ENCODE results near the gene ARPC5L.
"Not testable (repeated sequence)": the region's sequence is repeated elsewhere in the genome, so short reads cannot be mapped to it uniquely, and the experiment has no call there.

ARPC5L gene

DNA sequence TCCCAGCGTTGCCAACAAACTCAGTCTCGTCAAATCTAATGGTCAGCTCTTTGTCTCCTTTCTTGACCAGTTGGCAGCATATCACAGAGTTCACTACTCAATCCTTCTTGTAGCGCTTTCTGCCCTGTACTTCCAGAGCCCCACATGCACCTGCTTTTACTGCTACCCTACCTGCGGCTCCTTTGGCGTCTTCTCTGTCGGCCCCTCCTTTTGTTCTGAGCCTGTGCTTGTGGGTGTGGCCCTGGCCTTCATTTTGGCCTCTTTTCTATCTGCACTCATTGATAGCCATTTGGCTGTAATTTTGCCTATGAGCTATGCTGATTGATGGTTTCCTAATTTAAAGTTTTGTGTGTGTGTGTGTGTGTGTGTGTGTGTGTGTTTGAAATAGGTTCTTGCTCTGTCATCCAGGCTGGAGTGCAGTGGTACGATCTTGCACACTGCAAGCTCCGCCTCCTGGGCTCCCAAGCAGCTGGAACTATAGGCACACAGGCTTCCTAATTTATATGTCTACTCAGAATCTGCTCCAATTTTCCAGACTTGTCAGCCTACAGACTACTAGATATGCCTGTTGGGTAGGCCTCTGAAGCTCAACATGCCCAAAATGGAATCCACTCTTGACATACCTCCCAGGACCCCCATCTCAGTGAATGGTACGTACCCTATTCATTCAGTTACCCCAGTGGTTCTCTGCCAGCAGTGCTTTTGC is 32.3 kb downstream of the ARPC5L start:
- no peak for DNase-seq (ENCODE audit: low spot score)

DNA sequence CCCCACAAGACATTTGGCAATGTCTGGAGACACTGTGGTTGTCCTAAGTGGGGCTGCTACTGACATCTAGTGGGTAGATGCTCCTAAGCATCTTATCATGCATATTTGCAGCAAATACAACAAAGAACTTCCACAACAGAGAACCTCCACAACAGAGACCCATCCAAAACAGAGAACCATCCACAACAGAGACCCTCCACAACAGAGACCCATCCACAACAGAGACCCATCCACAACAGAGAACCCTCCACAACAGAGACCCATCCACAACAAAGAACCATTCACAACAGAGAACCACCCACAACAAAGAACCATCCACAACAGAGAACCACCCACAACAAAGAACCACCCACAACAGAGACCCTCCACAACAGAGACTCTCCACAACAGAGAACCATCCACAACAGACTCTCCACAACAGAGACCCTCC is 32.8 kb downstream of the ARPC5L start:
- peak; percentile 46 for DNase-seq (ENCODE audit: low spot score)

DNA sequence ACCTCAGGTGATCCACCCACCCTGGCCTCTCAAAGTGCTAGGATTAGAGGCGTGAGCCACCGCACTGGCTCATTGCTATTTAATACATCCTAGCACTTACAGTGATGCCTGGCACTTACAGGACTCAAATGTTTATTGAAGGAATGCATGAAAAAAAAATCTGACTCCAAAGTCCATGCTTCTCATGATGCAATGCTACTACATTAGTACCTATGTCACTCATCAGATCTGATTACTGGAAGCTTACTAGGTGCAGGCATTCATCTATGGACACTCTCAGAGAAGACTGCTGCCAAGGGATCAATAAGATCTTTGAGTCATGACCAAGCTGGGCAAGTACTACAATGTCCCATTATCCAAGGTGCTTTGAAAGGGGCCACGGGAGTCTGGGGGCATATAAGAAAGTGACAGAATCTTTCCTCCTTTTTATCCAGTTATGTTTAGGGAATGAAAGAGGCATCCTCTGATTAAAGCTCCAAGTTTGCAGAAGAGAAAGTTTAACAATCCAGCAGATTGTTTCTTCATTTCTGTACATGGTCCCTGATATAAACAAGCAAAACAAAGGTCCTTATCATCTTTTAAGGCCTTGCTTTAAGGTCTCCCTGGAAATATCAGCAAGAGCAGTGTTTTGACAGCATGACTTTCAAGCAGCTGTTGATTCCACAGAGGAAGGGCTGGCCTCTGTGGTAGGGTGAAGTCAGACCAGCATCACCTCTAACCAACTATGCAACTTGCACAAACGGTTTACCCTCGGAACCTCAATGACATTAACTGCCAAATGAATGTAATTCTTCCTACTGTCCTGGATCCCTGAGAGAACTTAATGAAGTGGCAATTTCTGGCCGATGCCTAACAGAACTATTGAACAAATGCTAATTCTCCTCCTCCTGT is 35.9 kb downstream of the ARPC5L start:
- DNase-seq (ENCODE audit: low spot score): no peak

DNA sequence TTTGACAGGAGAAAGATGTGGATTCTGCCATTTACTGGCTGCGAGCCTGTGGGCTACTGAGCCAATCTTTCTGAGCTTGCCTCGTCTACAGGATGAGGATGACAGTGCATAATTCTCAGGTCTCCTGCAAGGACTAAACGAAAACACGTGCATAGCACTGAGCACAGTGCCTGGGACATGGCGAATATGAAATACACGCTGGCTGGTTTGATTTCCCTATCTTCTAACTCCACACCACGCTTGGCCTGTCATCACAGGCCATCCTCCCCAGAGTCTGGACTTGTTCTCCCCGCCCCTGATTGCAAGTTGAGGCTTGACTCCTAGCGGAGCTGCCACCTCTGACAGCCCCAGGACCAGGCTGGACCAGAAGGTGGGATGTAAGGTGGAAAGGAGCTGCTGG is 37.9 kb downstream of the ARPC5L start:
- no peak for DNase-seq (ENCODE audit: low spot score)

DNA sequence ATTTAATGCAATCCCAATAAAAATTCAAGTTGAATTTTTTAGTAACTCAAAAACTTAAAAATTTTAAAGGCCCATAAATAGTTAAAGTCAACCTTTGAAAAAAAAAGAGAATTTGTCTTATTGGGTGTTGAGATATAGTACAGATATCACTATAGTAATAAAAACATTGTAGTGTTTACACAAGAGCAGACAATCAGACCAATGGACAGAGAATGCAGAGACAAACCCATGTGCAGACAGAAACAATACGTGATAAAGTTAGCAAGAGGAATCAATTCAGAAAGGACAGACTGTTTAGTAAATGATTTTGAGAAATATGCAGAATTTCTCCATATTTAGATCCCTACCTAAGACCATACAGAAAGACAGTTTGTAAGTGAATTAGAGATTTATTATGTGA is 45.0 kb downstream of the ARPC5L start:
- no peak for DNase-seq (ENCODE audit: low spot score)

DNA sequence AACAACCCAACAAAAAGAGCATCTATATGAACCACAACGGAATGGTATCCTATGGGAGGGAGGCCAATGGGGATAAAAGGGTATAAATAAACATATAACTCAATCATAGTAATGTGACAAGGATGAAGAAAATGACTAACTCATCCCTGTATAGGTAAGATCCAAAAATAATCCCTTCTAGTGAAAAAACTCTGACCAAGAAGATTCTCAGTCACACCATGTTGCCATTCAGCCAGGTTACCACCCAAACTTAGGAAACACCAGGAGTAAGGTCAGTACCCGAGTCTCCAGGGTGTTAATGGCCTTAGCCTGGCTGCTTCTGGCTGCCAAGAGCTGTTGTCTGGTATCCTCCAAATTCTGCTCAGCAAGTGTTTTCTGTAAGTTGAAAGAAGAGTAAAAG is 46.2 kb downstream of the ARPC5L start:
- no peak for DNase-seq (ENCODE audit: low spot score)

DNA sequence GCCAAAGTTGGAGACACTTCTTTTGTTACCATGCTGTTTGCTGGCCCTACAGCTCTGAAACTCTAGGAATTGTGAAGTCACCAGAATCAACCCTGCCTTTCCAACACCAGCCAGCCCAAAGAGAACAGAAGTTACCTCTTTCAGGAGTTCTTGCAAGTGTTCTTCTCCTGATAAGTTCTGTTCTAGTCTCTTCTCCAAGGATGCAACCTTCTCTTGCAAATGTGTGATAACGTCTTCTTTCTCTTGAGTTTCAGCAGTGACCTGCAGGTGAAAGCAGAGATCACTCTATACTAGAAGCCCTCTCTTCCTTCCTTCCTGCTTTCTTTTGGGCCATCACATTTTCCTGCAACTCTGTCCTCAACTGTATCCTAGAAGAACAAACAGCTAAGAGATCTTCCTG is 49.8 kb downstream of the ARPC5L start:
- no peak for DNase-seq (ENCODE audit: low spot score)

DNA sequence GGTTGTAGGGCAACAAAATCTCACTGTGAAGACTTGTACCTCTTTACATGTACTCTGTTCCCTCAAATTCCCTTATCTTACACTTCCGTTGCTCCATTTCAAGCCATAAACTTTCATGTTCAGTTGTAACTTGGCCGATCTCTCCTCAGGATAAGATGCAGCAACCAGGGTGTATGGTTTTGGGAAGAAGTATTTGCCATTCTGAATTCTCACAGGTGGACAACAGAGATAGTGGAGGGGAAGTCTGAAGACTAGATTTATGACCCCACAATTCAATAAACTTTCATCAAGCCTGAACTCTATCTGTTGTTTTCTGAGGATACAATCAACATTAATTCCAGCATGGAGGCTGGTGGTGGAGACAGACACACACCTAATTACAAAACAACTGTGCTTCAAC is 51.4 kb downstream of the ARPC5L start:
- DNase-seq (ENCODE audit: low spot score): no peak

DNA sequence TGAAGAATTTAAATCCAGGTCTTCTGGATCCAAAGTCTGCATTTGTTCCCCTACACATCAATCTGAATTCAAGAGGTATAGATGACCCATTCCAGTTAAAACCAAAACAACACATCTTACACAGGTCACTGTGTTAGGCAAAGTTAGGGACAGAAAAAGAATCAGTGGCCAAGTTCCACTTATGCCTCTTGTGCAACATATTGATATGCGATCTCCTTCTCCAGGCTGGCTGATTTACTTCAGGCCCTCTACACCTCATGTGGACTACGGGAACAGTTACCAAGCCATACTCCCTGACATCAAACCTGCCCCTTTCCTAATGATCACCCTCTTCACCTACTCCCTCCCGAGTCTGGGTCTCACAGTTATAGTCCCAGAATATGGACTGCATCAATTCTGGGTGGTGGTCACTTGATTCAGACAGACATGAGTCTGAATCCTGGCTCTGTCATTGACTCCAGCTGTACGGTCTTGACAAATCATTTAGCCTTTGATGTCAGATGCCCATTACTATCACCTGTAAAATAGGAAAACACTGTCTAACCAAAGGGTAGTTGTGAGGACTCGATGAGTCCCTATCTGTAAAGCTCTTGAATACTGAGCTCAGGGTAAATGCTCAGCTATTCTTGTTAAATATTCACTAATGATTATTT is 52.9 kb downstream of the ARPC5L start:
- DNase-seq (ENCODE audit: low spot score): no peak

DNA sequence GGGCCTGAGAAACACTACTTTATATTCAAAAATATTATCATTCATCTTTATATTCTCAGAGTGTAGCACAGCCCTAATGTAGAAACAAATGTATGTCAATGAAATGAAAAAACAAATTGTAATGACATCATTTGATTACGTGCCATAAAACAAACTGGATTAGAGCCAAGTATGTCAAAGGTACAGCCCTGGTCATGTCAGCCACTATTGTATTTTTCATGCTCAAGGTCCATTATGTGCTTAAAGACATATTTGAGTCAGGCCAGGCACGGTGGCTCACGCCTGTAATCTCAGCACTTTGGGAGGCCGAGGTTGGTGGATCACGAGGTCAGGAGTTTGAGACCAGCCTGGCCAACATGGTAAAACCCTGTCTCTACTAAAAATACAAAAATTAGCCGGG is 58.5 kb downstream of the ARPC5L start:
- not testable (repeated sequence) for DNase-seq (ENCODE audit: low spot score)
